ENCODE data around the gene RTN4. TPM values are rescaled to one million over a fixed set of nuclear protein-coding genes. Genes with fewer than 3 reads are reported as not detected.
"Not testable (repeated sequence)": the region's sequence is repeated elsewhere in the genome, so short reads cannot be mapped to it uniquely, and the experiment has no call there.

The RTN4 gene
- total RNA-seq, 1 donor from 2014 or later = 337 TPM

GRCh38 chr2:55063713-55064323 is 13.6 kb upstream of the RTN4 start:
- no peak for DNase-seq (ENCODE audit: low spot score)

- DNase-seq (ENCODE audit: low spot score) = no peak
These were observed 13.0 kb upstream of the RTN4 start for GRCh38 chr2:55063226-55063625.

GRCh38 chr2:55062754-55063153 is 12.5 kb upstream of the RTN4 start:
- no peak for DNase-seq (ENCODE audit: low spot score)

GRCh38 chr2:55061523-55062344 is 11.5 kb upstream of the RTN4 start:
- DNase-seq (ENCODE audit: low spot score) = no peak

- DNase-seq (ENCODE audit: low spot score) = no peak
These were observed 9.5 kb upstream of the RTN4 start for GRCh38 chr2:55059793-55060192.

- DNase-seq (ENCODE audit: low spot score) = no peak
These were observed 7.2 kb upstream of the RTN4 start for GRCh38 chr2:55057474-55057873.

GRCh38 chr2:55056024-55056521 is 5.8 kb upstream of the RTN4 start:
- DNase-seq (ENCODE audit: low spot score) = no peak

GRCh38 chr2:55054106-55054875 is 4.0 kb upstream of the RTN4 start:
- DNase-seq (ENCODE audit: low spot score) = no peak

DNA sequence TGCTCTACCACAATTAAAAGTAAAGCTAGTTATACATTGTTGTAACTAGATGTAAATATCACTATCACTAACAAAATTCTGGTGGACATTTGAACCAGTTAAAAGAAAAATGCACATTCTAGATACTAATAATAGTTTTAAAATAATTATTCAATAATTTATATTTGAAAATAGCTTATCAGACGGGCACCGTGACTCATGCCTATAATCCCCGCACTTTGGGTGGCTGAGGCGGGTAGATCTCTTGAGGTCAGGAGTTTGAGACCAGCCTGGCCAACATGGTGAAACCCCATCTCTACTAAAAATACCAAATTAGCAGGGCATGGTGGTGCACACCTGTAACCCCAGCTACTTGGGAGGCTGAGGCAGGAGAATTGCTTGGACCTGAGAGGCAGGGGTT is 3.0 kb upstream of the RTN4 start:
- DNase-seq (ENCODE audit: low spot score) = not testable (repeated sequence)

- no peak for DNase-seq (ENCODE audit: low spot score)
These were observed 2.1 kb upstream of the RTN4 start for GRCh38 chr2:55052129-55053061.

DNA sequence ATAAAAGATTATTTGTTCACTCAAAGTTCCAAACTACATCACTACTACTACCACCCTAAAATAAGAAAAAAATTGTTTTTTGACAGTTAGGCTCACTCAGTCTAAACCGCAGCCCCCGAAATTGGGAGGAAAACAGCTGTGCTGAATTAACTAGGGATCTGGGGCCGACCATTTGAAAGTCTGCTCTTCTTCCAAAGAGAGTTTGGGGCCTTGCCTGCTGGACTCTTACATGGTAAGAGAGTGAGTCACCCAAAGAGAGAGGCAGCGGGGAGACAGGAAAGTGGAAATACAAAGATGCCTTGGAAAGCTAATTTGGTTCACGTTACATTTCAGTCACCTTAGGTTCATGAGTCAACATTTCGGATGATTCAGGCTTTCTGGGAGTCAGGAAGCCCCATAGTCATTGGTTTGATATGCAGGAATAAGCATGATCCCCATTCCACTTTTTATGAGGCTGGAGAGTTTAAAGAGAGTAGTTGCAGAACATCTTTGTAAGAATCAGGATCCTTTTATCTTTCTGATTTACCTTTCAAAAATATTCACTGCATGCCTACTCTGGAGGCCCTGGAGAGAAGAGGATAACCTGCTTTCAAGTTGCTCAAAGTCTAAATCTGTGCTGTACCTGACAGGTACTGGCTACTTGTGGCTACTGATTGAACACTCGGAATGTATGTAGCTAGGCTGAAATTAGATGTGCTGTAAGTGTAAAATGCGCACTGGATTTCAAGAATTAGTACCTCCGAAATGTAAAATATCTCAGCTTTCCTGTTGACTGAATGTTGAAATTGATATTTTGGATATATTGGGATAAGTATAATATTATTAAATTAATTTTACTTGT is 995 bp upstream of the RTN4 start:
- peak; percentile 78 for DNase-seq (ENCODE audit: low spot score)

GRCh38 chr2:55049821-55050099 is 491 bp downstream of the RTN4 start:
- no peak for DNase-seq (ENCODE audit: low spot score)

- DNase-seq (ENCODE audit: low spot score) = peak; percentile 94
These were observed 1.0 kb downstream of the RTN4 start for GRCh38 chr2:55049043-55049820.

DNA sequence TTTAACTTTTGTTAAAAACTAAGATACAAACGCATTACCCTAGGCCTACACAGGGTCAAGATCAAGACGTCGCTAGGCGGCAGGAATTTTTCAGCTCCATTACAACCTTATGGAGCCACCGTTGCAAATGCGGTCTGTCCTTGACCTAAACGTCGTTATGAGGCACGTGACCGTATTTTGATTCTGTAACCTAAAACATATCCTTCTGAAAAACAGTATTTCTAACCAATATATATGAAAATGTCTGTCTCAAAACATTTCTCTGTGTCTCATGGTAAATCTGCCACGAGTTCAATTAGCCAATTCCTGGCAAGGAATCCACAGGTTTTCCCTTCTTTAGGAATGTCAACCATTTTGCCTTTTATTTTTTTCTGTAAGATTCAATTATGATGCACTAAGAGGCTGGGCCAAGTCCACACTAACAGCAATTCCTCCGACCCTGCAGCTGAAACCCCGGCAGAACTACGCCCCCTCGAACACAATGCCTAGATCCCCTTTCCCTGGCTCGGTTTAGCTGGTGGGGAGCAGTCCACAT is 1.7 kb downstream of the RTN4 start:
- DNase-seq (ENCODE audit: low spot score) = no peak

GRCh38 chr2:55047677-55048299 is 2.5 kb downstream of the RTN4 start:
- no peak for DNase-seq (ENCODE audit: low spot score)

- DNase-seq (ENCODE audit: low spot score) = no peak
These were observed 4.5 kb downstream of the RTN4 start for GRCh38 chr2:55045780-55046179.

DNA sequence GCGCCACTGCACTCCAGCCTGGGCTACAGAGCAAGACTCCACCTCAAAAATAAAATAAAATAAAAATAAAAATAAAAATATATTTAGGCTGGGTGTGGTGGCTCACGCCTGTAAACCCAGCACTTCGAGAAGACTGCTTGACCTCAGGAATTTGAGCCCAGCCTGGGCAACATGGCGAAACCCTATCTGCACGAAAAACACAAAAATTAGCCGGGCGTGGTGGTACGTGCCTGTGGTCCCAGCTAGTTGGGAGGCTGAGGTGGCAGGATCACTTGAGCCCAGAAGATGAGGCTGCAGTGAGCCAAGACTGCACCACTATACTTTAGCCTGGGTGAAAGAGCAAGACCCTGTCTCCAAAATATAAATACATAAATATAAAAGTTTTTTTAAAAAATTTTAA is 6.4 kb downstream of the RTN4 start:
- no peak for DNase-seq (ENCODE audit: low spot score)

DNA sequence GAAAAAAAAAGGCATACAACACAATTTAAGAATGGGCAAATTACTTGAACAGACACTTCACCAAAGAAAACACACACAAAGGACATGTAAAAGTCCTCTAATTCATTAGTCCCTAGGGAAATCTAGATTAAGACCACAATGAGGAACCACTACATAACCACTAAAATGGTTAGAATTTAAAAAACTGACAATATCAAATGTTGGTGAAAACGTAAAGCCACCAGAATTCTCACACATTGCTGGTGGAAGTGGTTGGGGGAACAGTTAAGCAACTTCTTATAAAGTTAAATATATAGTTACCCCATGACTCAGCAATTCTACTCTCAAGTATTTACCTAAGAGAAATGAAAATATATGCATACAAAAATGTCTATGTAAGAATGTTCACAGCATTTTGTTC is 11.8 kb downstream of the RTN4 start:
- DNase-seq (ENCODE audit: low spot score) = no peak

GRCh38 chr2:55035716-55036115 is 14.5 kb downstream of the RTN4 start:
- DNase-seq (ENCODE audit: low spot score) = no peak

Measured in ureter (tissue), 1 donor.